WTC11 (cell line): ENCODE results near the gene RIMS4. TPM values are rescaled to one million over a fixed set of nuclear protein-coding genes. Genes with fewer than 3 reads are reported as not detected.

Experiments
- ATAC-seq: fragments of 200-7000 bp; cut with Tn5 transposase; 2 replicates; pipeline ENCODE4 v1.10.0; 2021; ENCODE audit warnings: mild to moderate bottlenecking, moderate library complexity
- CTCF ChIA-PET: fragments of 300-600 bp; sonication (Branson Sonifier 250); formaldehyde crosslinking; loops from one replicate; lab custom pipeline; 2021; ENCODE audit warnings: antibody characterized with exemption; lab: Charles Lee
- POLR2A ChIA-PET: fragments of 350-600 bp; sonication (Branson Sonifier 250); formaldehyde crosslinking; loops from one replicate; lab custom pipeline; 2021; ENCODE audit warnings: antibody characterized with exemption; lab: Charles Lee
- DNase-seq: peaks from one replicate; pipeline ENCODE4 v3.0.0; 2021; ENCODE audit warnings: low spot score
- H3K27ac Mint-ChIP-seq: 2 replicates; pipeline ENCODE4 v1.8.0; 2021; ENCODE audit warnings: mixed read lengths
- H3K27me3 Mint-ChIP-seq: 2 replicates; pipeline ENCODE4 v1.8.0; 2021; ENCODE audit warnings: low read depth, mild to moderate bottlenecking, moderate library complexity, mixed read lengths
- H3K36me3 Mint-ChIP-seq: 2 replicates; pipeline ENCODE4 v1.8.0; 2021; ENCODE audit warnings: mixed read lengths
- H3K4me1 Mint-ChIP-seq: 2 replicates; pipeline ENCODE4 v1.8.0; 2022; ENCODE audit warnings: mixed read lengths
- H3K4me3 Mint-ChIP-seq: 2 replicates; pipeline ENCODE4 v1.8.0; 2021; ENCODE audit warnings: mild to moderate bottlenecking, moderate library complexity, mixed read lengths
- H3K9me3 Mint-ChIP-seq: 2 replicates; pipeline ENCODE4 v1.8.0; 2021; ENCODE audit warnings: mixed read lengths
- ARID4B ChIP-seq: sonication (generic); formaldehyde crosslinking; IDR thresholded peaks from 2 replicates; pipeline ENCODE4 v1.8.0; 2023; ENCODE audit warnings: missing genetic modification reagents, mild to moderate bottlenecking, borderline replicate concordance
- E2F5 ChIP-seq: sonication (generic); formaldehyde crosslinking; IDR thresholded peaks from 2 replicates; pipeline ENCODE4 v1.8.1; 2022; ENCODE audit warnings: mild to moderate bottlenecking, moderate library complexity, missing genetic modification reagents
- ELF4 ChIP-seq: sonication (generic); formaldehyde crosslinking; IDR thresholded peaks from 2 replicates; pipeline ENCODE4 v1.8.1; 2022; ENCODE audit warnings: low read depth, mild to moderate bottlenecking, moderate library complexity, missing genetic modification reagents
- EMX1 ChIP-seq: fragments of 250-450 bp; sonication (Bioruptor Pico); IDR thresholded peaks from 2 replicates; pipeline ENCODE4 v1.8.0; 2021; ENCODE audit warnings: mild to moderate bottlenecking
- ETV6 ChIP-seq: sonication (generic); formaldehyde crosslinking; IDR thresholded peaks from 2 replicates; pipeline ENCODE4 v1.8.1; 2022; ENCODE audit warnings: mild to moderate bottlenecking, missing genetic modification reagents
- GRHL2 ChIP-seq: fragments of 250-450 bp; sonication (Bioruptor Pico); IDR thresholded peaks from 2 replicates; pipeline ENCODE4 v1.8.0; 2022; ENCODE audit warnings: mild to moderate bottlenecking, moderate library complexity; ENCODE audit not compliant: insufficient replicate concordance, severe bottlenecking
- NFATC4 ChIP-seq: fragments of 250-450 bp; sonication (Bioruptor Pico); IDR thresholded peaks from 2 replicates; pipeline ENCODE4 v1.9.0; 2021; ENCODE audit warnings: mild to moderate bottlenecking
- NR1H2 ChIP-seq: sonication (generic); formaldehyde crosslinking; IDR thresholded peaks from 2 replicates; pipeline ENCODE4 v1.9.0; 2021; ENCODE audit warnings: mild to moderate bottlenecking, moderate library complexity, missing genetic modification reagents
- OVOL2 ChIP-seq: fragments of 250-450 bp; sonication (Bioruptor Pico); IDR thresholded peaks from 2 replicates; pipeline ENCODE4 v1.9.0; 2021; ENCODE audit warnings: mild to moderate bottlenecking, borderline replicate concordance
- RELA ChIP-seq: sonication (generic); formaldehyde crosslinking; IDR thresholded peaks from 2 replicates; pipeline ENCODE4 v1.8.1; 2022; ENCODE audit warnings: missing genetic modification reagents, mild to moderate bottlenecking, borderline replicate concordance
- SP1 ChIP-seq: sonication (generic); formaldehyde crosslinking; conservative IDR thresholded peaks from 2 replicates; pipeline ENCODE4 v1.8.1; 2022; ENCODE audit warnings: missing genetic modification reagents
- TP53 ChIP-seq: sonication (generic); formaldehyde crosslinking; IDR thresholded peaks from 2 replicates; pipeline ENCODE4 v1.8.1; 2023; ENCODE audit warnings: mild to moderate bottlenecking, missing genetic modification reagents
- ZBTB21 ChIP-seq: sonication (generic); formaldehyde crosslinking; IDR thresholded peaks from 2 replicates; pipeline ENCODE4 v1.8.1; 2023; ENCODE audit warnings: mild to moderate bottlenecking, missing genetic modification reagents, borderline replicate concordance
- ZNF219 ChIP-seq: sonication (generic); formaldehyde crosslinking; IDR thresholded peaks from 2 replicates; pipeline ENCODE4 v1.8.0; 2023; ENCODE audit warnings: missing genetic modification reagents, mild to moderate bottlenecking, borderline replicate concordance
- ZNF232 ChIP-seq: sonication (generic); formaldehyde crosslinking; IDR thresholded peaks from 2 replicates; pipeline ENCODE4 v1.8.0; 2022; ENCODE audit warnings: mild to moderate bottlenecking, missing genetic modification reagents
- ZNF512 ChIP-seq: sonication (generic); formaldehyde crosslinking; IDR thresholded peaks from 2 replicates; pipeline ENCODE4 v1.8.1; 2022; ENCODE audit warnings: missing genetic modification reagents, borderline replicate concordance
- ZSCAN18 ChIP-seq: fragments of 250-450 bp; sonication (Bioruptor Pico); IDR thresholded peaks from 2 replicates; pipeline ENCODE4 v2.1.2; 2022; ENCODE audit warnings: mild to moderate bottlenecking, moderate library complexity
- total RNA-seq: library from RNA; stranded (reverse); gene quantifications from 3 replicates; pipeline ENCODE4 v1.2.3, GENCODE V29; 2021
- TF ChIP-seq, protein P1 (sequence below): fragments of 200-600 bp; IDR thresholded peaks from 2 replicates; pipeline ENCODE4 v1.8.0; 2022; ENCODE audit warnings: antibody characterized with exemption
- TF ChIP-seq, protein P2 (sequence below): fragments of 250-450 bp; sonication (Bioruptor Pico); conservative IDR thresholded peaks from 2 replicates; pipeline ENCODE4 v1.9.0; 2021; ENCODE audit warnings: mild to moderate bottlenecking
- TF ChIP-seq, protein P3 (sequence below): sonication (generic); formaldehyde crosslinking; IDR thresholded peaks from 2 replicates; pipeline ENCODE4 v1.8.1; 2023; ENCODE audit warnings: mild to moderate bottlenecking, moderate library complexity, missing genetic modification reagents
- TF ChIP-seq, protein P4 (sequence below): sonication (generic); formaldehyde crosslinking; conservative IDR thresholded peaks from 2 replicates; pipeline ENCODE4 v1.8.1; 2022; ENCODE audit warnings: mild to moderate bottlenecking, missing genetic modification reagents

The RIMS4 gene
- total RNA-seq, 1 experiment from 2014 or later: 24.8 TPM

DNA sequence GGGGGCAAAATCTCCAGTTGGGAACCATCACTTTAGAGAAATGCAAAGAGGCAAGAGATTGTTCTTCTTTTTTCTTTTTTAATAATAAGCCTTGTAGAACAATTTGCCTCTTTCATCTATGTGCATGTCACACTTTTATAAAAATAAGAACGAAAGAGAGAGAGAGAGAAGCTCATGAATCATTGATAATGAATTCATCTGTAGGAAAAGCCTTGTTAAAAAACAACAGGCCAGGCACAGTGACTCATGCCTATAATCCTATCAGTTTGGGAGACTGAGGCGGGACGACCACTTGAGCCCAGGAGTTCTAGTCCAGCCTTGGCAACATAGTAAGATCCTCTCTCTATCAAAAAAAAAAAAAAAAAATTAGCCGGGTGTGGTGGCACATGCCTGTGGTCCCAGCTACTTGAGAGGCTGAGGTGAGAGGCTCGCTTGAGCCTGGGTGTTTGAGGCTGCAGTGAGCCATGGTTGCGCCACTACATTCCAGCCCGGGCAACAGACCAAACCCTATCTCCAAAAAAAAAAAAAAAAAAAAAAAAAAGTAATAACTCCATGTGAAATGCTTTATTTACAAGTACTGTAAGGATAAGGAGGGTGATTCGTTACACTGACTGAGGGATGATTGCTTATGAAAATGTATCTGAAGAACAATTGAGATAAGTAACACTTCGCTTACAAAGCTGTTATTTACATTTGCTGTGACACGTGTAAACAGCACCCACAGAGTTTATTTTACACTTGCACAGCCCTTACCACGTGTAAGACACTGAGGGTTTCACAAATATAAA is 89.2 kb downstream of the RIMS4 start (continued):
- TF ChIP-seq ARID4B (no peak), NFATC4 (CRISPR knock-in tag) (no peak), EMX1 (CRISPR knock-in tag) (no peak), OVOL2 (CRISPR knock-in tag) (no peak)
- TF ChIP-seq, all 79 proteins: peak for 0

GRCh38 chr20:44720621-44720996 is 89.7 kb downstream of the RIMS4 start:
- no peaks in the 10 kb centered on the region for H3K27me3 Mint-ChIP-seq
- H3K36me3 Mint-ChIP-seq: no peaks in the 10 kb centered on the region
- no peaks in the 10 kb centered on the region for H3K9me3 Mint-ChIP-seq
- DNase-seq (no peak), ATAC-seq (no peak; the same call in 1 of the 2 replicates)
- POLR2A ChIA-PET: no interaction called here
- no peaks in the 10 kb centered on the region for H3K4me1 Mint-ChIP-seq
- H3K4me3 Mint-ChIP-seq: no peak overlapping the region
- CTCF ChIA-PET: interaction anchor here (1.0 kb wide), 1 partner anchor 78 kb away, joined by 3 read pairs; no protein-coding TSS in a partner anchor
- no peak overlapping the region for H3K27ac Mint-ChIP-seq
- no peak for TF ChIP-seq NR1H2 (CRISPR knock-in tag)
- TF ChIP-seq, protein P1, sequence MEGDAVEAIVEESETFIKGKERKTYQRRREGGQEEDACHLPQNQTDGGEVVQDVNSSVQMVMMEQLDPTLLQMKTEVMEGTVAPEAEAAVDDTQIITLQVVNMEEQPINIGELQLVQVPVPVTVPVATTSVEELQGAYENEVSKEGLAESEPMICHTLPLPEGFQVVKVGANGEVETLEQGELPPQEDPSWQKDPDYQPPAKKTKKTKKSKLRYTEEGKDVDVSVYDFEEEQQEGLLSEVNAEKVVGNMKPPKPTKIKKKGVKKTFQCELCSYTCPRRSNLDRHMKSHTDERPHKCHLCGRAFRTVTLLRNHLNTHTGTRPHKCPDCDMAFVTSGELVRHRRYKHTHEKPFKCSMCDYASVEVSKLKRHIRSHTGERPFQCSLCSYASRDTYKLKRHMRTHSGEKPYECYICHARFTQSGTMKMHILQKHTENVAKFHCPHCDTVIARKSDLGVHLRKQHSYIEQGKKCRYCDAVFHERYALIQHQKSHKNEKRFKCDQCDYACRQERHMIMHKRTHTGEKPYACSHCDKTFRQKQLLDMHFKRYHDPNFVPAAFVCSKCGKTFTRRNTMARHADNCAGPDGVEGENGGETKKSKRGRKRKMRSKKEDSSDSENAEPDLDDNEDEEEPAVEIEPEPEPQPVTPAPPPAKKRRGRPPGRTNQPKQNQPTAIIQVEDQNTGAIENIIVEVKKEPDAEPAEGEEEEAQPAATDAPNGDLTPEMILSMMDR: no peak
- TF ChIP-seq ZBTB21 (CRISPR knock-in tag): no peak
- TF ChIP-seq SP1 (CRISPR knock-in tag): no peak
- no peak for TF ChIP-seq RELA (CRISPR knock-in tag)
- no peak for TF ChIP-seq ZNF232 (CRISPR knock-in tag)
- TF ChIP-seq, protein P2, sequence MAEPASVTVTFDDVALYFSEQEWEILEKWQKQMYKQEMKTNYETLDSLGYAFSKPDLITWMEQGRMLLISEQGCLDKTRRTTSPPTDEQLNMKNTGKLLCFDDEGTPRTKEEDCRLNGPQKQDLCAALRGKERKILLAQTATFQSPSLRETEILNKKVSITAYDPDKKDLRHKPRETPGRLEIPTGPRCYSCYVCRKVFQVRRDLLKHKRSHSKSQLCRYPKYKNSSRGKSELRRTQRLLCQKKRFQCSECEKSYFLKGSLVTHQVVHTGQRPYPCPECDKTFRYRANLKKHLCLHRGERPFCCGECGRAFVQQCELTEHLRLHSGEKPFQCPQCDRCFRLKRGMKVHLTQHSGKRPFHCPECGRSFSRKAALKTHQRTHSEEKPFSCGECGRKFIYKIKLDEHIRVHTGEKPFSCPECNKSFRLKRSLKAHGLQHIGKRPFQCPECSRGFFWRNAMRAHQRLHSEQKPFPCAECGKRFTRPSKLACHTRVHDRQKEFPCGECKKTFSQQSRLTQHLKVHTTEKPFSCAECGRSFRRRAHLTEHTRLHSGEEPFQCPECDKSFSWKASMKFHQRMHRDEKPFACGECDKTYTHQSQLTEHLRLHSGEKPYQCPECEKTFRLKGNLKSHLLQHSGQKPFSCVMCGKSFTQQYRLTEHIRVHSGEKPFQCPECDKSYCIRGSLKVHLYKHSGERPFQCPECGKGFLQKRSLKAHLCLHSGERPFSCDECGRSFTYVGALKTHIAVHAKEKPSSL (CRISPR knock-in tag): no peak
- no peak for TF ChIP-seq ELF4 (CRISPR knock-in tag)
- no peak for TF ChIP-seq TP53 (CRISPR knock-in tag)
- no peak for TF ChIP-seq E2F5 (CRISPR knock-in tag)
- TF ChIP-seq, protein P3, sequence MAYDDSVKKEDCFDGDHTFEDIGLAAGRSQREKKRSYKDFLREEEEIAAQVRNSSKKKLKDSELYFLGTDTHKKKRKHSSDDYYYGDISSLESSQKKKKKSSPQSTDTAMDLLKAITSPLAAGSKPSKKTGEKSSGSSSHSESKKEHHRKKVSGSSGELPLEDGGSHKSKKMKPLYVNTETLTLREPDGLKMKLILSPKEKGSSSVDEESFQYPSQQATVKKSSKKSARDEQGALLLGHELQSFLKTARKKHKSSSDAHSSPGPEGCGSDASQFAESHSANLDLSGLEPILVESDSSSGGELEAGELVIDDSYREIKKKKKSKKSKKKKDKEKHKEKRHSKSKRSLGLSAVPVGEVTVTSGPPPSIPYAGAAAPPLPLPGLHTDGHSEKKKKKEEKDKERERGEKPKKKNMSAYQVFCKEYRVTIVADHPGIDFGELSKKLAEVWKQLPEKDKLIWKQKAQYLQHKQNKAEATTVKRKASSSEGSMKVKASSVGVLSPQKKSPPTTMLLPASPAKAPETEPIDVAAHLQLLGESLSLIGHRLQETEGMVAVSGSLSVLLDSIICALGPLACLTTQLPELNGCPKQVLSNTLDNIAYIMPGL (CRISPR knock-in tag): no peak
- no peak for TF ChIP-seq ZNF219
- no peak for TF ChIP-seq GRHL2
- TF ChIP-seq ZSCAN18 (CRISPR knock-in tag): no peak
- no peak for TF ChIP-seq ZNF512 (CRISPR knock-in tag)
- TF ChIP-seq ETV6 (CRISPR knock-in tag): no peak
- TF ChIP-seq, protein P4, sequence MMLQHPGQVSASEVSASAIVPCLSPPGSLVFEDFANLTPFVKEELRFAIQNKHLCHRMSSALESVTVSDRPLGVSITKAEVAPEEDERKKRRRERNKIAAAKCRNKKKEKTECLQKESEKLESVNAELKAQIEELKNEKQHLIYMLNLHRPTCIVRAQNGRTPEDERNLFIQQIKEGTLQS (CRISPR knock-in tag): no peak
